GM23248 (cell line): ENCODE results near the gene LRRTM2.

Experiments
- EZH2 ChIP-seq: fragments of 200-600 bp; sonication (generic); IDR thresholded peaks from 2 replicates; pipeline ENCODE4 v1.6.1; 2018; ENCODE audit warnings: antibody characterized with exemption, mild to moderate bottlenecking; ENCODE audit not compliant: insufficient read depth, poor library complexity, severe bottlenecking
- EZH2phosphoT487 ChIP-seq: fragments of 200-600 bp; sonication (generic); IDR thresholded peaks from 2 replicates; pipeline ENCODE4 v1.6.1; 2018; ENCODE audit warnings: antibody characterized with exemption, moderate library complexity, mild to moderate bottlenecking, low read depth; ENCODE audit not compliant: insufficient read depth

DNA sequence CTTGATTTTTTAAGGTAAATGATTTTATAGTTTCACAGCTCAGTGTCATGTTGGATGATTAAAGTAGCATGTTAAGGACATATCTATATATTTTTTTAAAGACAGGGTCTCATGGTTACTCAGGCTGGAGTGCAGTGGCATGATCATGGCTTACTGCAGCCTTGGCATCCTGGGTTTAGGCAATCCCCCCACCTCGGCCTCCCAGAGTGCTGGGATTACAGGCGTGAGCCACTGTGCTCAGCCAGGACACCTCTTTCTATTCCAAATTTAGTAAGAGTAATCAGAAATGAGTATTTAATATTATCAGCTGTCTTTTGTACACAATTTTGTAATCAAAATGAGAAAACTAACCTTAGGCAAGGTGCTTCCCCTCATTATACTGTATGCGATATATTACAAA, 38.6 kb upstream of the LRRTM2 start:
- no peak for TF ChIP-seq EZH2
- TF ChIP-seq EZH2phosphoT487: no peak
